ENCODE results near the gene CALHM5.

CALHM5 gene

DNA sequence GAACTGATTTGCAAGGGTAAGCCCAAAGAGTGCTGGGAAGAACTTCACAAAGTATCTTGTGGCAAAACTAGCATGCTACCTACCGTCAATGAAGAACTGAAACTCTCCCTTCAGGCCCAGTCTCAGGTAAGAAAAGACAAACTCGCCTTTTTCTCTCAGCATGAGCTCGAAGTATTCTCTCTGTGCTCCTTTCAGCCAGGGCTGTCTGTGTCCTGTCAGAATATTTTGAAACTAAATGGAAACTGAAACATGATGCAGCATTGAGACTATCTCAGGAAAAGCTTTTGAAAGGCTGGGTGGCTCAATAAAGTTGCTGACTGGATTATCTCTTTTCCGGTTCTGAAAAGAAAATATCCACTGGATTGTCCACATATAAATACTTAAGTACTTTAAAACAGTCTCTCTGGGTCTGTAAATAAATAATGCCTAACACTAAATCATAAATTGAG lies 696 bp downstream of the CALHM5 start:
- no peak for DNase-seq

DNA sequence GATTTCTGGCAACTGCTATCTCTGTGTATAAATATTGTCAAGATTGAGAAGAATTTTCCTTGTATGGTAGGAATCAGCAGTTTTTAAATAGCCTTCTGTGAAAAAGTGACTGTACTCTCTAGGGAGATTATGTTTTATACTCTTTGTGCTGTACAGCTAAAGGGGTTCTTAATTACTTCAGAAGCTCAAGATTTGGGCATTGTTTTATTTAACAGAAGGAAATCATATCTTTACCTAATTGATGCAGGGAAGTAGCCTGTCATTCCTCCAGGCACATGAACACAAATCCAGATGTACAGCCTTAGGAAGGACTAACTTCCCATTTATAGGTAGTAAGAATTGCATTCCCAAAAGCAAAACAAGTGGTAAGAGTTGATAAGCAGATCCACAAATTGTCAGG lies 1.3 kb downstream of the CALHM5 start:
- no peak for DNase-seq

DNA sequence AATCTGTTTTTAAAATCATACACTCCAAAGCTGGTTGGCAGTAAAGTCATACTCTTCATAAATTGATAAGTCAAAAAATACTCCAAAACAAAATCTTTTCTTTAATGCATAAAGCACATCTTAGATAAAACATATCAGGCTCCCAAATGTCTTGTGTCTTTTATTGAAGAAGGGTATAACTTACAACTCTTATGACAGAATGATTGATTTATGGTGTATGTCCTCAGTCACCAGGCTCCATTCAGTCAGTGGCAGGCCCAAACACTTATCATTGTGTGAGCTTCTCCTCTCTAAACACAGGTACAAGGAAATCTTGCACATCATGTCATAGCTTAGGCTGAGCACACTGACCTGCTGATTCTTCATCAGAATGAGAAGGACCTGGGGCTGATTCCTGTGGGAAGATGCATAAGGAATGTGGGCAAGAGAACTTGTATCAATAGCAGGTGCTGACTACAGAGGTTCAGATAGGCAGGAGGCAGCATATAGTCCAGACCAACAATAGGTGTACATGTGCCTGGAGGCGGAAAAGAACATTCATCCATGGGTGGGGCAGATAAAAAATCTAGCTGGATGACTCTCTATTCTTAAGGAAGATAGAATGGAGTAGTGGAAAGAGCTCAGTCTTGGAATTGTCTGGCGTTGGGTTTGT lies 1.9 kb downstream of the CALHM5 start:
- DNase-seq, result no peak

DNA sequence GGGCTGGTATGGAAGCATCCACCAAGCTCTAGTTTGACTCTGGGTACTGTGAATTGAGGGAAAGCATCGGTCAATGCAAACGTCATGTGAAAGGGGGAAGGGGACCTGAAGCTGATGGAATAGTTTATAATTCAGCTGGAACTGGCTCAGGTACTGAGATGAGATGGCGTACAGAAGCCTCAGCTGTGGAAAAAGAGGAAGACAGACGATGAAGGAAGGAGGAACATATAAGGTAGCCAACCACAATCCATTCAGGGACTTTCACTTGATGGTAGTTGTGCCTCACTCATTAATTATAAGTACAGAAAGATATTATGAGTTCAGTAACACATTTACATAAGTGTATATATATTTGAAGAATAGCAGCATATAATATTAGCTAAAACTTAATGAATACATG lies 2.7 kb downstream of the CALHM5 start:
- DNase-seq, result no peak

DNA sequence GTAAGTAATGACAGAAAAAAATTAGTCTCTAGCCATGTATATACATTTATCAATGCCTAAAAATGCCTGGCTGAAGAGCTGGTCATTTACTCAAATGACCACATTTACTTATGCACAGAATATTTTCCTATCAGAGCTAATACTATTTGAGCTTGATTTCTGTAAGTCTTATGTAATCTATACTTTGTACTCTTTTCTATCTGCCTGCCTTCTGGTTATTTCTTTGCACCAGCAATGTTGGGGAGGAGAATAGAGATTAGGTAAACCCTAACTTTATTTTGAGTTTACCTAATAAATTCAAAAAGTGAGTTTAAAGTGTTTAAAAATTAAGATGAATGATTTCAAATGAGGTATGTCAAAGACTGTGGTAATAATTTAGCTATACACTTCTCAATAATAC lies 3.7 kb downstream of the CALHM5 start:
- no peak for DNase-seq

DNA sequence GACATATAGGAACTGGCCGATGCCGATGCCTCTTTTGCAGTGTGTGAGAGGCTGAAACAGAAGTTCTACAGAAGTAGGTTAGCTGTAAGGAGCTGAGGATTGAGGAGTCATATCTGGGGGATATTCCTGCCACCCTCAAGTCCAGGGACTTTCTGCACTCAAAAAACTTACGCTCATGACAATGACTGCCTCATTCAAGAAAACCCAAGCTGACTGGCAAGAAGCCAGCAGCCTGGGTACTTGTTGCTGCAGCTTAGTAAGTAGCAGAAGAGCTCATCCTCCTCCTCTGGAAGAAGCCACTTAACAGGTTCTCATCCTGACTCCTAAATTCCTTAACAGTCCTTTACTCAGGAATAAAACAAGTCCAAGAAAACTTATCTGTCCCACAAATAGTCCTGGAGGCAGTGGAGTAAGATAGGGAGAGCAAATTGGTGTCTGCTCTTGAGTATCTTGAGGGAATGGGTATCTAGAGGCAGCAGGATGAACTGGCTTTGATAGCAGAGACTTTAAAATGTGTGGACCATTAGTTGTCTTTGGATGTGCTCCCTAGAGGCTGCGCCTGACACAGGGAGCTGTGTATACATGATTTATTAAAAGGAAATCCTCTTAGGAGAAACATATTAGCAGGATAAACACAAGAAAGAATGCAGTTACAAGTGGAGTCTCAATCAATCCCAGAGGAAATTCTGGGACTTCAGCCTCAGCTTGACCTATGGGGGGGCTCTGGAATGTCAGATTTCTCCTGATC lies 7.4 kb downstream of the CALHM5 start:
- no peak for DNase-seq

DNA sequence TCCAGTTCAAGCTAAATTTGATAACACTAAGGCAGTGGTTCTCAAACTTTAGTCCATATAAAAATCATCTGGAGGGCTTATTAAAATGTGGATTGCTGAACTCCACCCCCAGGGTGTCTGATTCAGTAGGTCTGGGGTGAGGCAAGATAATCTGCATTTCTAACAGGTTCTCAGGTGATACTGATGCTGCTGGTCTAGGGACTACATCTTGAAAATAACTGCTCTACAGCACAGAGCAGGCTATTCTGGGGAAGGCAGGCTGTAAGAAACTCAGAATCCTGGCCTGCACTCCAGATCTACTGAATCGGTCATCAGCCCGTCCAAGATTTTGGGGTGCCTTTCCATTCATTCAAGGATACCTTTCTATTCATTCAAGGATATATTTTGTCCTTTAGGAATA lies 11.5 kb downstream of the CALHM5 start:
- DNase-seq, result no peak

DNA sequence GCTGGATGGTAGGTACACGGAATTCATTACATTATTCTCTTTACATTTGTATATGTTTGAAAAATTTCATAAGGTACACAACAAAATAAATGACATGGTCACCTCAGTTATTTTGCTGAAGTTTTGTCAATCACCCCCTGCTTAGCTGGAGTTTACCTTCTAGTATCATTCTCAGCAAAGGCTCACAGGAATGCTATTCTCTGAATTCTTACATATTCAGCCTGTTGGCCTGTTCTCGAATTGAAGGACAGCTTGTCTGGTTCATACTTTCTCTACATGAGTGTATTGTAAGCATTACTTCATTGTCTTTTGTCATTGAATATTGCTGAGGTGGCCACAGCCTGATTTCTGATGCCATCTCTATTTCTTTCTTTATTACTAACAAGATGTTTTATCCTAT lies 12.8 kb downstream of the CALHM5 start:
- DNase-seq, result no peak

DNA sequence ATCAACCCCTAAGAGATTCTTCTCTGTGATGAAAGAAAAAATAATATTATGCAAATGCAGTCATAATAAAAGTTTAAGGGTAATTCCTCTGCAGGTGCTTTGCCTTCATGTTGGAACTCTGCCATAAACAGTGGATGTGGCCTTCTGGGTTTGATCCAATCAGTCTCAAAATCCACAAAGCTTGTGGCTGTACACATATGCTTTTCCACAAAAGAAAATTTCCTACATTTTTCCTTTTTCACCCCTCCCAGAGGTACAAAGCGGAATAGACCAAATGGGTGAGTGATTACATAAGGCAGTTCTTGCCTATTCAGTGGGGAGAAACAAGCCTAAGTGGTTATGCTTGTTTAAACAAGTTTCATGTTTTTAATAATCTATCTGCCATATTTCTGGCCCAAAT lies 16.7 kb downstream of the CALHM5 start:
- DNase-seq, result no peak

DNA sequence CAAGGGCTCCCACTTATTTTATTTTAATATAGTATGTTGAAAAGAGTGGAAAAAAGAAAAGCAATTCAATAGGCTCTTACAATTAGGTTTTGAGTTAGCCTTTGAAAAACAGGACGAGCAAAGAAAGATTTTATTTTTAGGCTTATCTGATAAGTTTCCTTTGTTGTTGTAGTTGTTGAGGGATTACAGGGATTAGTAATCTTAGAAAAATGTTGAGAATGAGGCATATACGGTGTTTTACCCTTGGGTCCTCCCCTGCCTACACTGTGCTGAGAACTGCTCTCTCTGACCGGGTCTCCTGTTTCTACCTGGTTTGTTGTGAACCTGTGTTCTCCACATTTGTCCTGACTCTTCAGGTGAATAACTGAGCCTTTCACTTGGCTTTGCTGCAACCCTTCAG lies 17.3 kb downstream of the CALHM5 start:
- DNase-seq, result no peak

DNA sequence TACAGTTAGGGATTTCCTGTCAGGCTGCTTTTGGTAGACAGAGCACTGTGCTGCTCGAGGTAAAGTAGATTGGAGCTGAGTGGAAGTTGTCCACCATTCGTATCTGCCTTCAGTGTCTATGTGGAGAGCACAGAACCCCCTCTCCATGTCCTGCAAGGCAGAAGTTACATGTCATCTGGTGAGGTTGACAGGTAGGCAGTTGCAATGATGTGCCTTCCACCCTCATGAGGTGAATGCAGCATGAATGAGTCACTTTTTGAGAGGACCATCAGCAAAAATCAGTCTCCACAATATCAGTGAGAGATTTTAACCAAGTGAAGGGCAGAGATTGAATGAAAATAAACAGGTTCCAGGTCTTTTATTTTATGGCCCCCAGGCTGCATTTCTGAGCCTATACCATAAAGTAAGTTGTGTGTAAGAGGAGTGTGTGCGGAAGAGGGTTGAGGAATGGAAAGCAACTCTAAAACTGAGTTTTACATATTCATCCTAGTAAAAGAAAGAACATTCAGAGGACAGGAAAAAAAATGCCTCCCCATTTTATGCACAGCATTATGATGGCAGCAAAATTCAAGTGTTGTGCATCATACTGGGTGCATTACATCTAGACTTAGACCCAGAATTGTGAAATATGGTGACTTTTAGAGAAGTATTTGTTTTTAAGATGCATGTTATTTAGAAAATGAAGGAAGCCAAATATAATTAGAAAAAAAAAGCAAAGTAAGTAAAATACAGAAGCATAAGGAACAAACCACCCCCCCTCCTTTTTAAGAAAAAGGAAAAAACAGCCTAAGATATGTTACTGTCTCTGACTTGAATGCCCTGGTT lies 18.2 kb downstream of the CALHM5 start:
- DNase-seq, result no peak

DNA sequence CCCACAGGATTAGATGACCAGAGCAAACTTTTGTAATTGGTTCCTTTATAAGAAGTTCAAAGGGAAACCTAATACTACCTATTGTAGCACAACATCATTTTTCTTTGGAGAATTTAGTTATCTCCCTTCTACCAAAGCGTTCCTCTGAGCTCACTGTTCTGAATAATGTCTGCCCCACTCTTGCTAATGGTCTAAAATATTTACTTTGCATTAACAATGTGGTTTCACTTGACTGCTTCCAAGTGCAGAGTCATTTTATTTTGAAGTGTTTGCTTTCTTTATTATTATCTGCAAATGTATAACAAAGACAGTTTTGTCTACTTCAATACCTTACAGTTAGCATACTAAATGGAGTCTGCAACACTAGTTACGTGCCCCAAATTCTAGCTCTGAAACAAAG lies 19.0 kb downstream of the CALHM5 start:
- no peak for DNase-seq

DNA sequence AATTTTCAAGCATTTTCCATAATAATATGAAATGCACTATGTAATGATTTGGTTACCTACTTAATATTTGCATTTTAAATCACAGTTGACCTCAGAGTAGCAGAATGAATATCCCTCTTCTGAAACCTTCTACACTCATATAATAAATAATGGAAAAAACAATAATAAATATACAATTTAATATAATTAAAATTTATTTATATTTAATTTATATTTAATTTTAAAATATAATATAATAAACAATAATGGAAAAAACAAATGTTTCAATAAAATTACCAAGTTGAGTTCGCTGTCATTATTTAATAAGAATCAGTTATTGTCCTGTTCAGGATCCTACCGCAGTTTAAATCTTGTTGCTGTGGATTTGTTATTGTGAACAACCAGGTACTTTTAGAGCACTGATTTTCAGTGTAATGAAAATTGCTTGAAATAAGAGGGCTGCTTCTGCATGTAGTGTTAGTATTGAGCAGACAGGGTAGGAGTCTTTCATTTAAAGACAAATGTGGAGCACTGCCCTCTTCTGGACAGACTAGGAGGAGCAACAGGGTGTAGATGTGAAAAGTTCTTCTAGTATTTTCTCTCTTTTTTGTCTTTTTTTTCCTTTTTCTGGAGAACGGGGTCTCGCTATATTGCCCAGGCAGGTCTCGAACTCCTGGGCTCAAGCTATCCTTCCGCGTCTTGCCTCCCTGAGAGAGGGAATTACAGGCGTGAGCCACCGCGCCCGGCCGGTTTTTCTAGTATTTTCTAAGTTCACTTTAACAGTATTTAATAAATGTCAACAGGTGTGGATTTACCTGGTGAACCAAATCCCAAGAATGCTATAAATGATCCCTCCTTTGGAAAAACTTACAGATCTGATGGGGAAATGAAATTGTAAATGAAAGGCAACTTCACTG lies 20.5 kb downstream of the CALHM5 start:
- DNase-seq, result peak; percentile 28

DNA sequence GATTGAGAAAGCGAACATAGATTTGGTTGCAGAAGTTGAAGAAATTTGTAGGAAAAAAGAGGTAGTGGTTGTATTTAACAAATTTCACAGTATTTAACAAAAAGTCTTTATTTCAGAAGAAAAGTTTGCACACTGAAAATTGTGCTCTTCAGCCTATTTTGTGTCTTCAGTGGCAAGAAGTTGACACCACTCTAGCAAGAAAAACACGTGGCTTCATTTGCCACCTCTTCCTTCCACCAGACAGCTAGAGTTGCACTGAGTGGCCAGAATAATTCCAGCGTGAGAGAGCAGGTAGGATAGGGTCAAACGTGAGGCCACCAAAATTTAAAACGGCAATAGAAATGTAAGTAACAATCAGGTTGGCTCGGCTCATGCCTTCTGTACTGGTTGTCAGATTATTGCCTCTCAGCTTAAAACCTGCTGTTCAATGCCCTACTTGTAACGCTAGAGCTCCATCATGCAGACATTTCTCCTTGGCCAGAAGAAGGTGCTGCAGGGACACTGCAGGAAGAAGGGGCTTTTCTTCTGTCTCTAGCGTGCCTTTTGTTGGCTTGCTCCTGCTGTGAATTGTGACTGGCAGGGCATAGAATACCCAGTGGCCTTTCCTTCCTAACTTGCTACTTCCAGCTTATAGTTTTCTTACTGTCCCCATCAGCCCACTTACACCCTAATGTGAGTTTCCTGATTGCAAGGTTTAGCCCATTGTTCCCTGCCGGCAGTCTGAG lies 22.0 kb downstream of the CALHM5 start:
- DNase-seq, result no peak

DNA sequence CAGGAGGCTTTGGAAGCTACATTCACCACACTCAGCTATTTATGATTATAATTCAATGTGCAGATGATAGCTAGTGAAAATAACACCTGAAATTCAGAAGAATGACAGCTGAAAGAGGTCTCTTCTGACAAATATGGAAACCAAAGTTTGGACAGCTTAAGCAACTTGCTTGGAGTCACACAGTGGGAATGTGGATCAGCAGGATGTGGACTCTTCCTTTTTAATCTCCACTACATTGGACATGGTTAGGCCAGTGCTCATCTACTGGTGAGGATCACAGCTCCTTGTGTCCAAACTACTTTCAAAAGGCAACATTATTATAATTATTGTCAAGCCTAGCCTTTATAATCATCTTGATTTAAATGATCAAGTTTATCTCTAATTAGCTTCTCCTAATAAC lies 23.7 kb downstream of the CALHM5 start:
- no peak for DNase-seq

DNA sequence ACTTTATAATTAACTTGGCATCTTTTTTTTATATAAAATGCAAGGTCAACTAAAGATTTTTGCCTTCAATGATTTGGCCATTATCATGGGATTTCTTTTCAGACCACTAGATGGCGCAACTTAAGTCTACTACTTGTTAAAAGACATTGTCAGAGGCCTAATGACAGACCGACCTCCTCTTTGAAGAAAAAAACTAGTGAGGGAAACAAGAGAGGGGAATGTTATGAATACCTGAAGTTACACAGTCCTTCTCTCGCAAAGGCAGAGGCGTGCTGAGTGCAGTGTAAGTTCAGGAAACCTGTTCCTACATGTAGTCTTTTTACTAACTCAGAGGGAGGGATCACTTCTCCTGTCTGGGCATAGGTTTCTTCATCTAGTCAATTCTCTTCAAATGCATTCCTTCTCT lies 24.8 kb downstream of the CALHM5 start:
- DNase-seq, result no peak

DNA sequence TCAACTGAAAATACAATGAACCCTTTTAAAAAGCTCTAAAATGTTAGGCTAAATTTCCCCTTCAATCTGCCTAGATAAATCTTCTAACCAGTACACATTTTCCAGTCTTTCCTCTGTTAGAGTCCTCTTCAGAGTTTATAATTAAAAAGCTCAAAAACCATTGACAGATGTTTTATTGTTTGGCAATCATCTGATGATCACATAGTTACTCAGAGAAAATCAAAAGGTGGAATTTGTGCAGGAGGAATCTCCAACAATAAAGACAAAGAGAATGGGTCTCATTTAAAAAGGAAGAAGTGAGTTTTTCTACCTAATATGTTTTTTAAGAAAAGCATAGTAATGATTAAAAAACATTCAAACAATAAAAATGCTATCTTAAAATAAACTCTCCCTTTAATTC lies 31.0 kb downstream of the CALHM5 start:
- DNase-seq, result no peak

DNA sequence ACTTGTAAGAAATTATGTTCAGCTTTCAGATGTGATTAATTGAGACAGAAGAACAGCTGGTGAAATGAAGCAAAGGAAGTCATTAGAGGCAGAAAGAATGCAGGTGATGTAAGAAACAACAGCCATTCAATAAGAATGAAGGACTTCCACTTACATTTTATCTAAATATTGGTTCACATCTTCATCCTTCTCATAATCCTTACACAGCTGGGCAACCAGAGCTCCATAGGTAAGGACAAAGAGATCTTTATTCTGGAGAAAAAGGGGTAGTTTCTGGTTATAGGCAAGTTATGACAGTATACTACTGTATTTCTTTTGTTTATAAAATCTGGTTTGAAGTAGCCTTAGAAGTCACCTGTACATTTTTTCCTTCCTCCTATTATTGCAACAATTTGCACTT lies 31.7 kb downstream of the CALHM5 start:
- no peak for DNase-seq

DNA sequence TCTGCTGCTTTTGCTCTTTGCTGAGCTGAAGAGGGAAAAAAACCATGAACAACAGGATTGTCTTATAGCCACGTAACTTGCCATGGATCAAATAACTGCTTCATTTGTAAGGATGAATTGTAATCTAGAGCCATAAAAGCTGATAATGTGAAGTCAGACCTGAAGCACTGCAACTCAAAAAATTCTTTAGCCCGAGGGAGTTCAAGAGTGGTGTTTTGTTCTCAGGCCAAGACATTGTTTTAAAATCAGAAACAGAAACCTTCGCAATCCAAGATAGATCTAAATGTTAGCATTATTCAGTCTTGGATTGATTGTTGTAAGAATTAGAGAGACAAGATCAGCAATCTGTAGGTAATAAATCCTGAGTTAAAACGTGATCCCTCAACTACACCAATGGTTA lies 34.2 kb downstream of the CALHM5 start, which contains the start of gene TRAPPC3L:
Gene TRAPPC3L, minus strand, starts transcription at position 34 of the 400 bp plus-strand sequence. CDS start 170 bp downstream, outside the sequence.
- no peak for DNase-seq

DNA sequence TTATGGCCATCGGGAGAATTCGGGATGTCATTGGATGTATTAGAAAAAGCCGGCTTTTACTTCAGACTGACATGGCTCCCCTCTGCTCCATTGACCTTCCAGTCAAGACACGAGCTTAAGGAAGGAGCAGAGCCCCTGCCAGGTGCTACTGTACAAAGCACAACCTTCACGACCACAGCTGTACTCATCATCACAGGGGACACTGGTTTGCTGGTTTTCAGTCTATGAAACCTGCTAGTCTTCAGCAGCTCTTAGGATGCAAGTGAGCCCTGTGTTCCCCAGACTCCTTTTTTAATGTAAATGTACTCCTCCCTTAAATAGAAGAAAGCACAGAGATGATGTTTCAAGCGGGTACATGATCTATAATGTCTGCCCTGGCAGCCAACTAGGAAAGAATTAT lies 35.9 kb downstream of the CALHM5 start:
- no peak for DNase-seq

DNA sequence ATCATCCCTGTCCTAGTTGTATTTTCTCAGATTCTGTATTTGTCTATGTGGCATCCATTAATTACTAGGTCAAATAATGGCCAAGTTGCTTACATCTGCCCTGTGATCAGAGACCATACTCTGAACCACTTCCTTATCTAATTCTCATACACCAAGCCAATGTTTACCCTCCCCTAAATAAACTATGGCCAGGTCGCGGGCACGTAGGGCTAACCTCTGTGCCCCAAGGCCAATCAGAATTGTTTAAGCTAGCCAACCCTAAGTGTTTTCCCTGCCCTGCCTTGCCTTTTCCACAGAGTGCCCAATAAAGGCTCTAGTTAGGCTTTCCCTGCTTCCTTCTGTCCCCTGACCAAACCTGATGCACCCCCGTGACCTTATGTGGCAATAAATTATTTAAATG lies 39.4 kb downstream of the CALHM5 start:
- no peak for DNase-seq

DNA sequence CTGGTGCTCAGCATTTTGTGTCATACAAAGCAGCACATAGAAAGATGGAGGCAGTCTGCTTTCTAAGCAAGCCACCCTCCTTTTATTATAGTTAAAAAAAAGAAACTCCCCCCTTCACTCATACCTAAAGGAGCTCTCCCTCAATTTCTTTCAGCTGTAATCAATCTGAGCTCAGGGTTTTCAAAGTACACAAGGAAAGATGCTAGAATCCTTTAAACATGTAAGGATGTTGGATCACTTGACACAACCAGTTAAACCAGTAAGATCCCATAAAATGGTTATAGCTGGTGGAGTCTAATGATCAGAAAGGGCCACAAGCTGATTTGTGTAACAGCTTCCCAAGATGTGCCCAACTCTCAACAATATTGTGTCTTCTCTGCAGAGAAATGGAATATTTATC lies 42.0 kb downstream of the CALHM5 start, which contains the start of gene CALHM4:
Gene CALHM4, plus strand, starts transcription at position 301 of the 400 bp plus-strand sequence. Its CDS starts 43 bp downstream, at position 344.
- DNase-seq, result no peak

Data from stimulated activated CD4-positive, alpha-beta T cell treated with anti-CD3 and anti-CD28 coated beads, Interleukin-1b, Interleukin-23, amount 100 ng/mL, for 48 hours (primary cell).